HG02642 (cell line): Measurements from ENCODE around the gene NGEF.
A peak's percentile ranks its signal among the peaks of the same experiment; 100 is the strongest.
"Not testable (repeated sequence)": the region's sequence is repeated elsewhere in the genome, so short reads cannot be mapped to it uniquely, and the experiment has no call there.

ENCODE experiments used
- ATAC-seq: cut with Tn5 transposase; IDR thresholded peaks from one replicate; pipeline ENCODE4 v1.9.1; 2021; ENCODE audit warnings: mild to moderate bottlenecking; ENCODE audit not compliant: unreplicated experiment, poor library complexity

Gene NGEF, protein sequence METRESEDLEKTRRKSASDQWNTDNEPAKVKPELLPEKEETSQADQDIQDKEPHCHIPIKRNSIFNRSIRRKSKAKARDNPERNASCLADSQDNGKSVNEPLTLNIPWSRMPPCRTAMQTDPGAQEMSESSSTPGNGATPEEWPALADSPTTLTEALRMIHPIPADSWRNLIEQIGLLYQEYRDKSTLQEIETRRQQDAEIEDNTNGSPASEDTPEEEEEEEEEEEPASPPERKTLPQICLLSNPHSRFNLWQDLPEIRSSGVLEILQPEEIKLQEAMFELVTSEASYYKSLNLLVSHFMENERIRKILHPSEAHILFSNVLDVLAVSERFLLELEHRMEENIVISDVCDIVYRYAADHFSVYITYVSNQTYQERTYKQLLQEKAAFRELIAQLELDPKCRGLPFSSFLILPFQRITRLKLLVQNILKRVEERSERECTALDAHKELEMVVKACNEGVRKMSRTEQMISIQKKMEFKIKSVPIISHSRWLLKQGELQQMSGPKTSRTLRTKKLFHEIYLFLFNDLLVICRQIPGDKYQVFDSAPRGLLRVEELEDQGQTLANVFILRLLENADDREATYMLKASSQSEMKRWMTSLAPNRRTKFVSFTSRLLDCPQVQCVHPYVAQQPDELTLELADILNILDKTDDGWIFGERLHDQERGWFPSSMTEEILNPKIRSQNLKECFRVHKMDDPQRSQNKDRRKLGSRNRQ

DNA sequence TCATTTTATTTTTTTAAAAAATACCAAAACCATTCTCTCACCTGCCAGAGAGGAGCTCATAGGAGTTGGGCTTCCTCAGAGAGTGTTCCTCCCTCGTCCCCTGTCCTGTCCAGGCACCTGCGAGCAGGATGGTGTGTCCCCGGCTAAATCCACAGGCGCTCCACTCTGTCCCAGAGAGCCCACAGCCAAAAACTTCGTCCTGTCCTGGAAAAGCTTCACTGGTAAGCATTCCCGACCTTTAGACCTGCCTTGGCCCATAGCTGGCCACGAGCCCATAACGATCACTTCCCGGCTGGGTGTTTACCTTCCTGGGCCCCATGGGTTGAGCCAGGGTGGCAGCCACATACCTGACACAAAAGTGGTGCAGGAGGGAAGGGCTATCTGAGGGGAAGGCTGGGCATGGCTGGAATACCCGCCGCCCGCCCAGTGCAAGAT is at the start of gene NGEF:
TSS of gene NGEF (minus strand) at position 230 of the 435 bp plus-strand sequence. CDS start 38,366 bp downstream, outside the sequence.
- ATAC-seq = no peak

DNA sequence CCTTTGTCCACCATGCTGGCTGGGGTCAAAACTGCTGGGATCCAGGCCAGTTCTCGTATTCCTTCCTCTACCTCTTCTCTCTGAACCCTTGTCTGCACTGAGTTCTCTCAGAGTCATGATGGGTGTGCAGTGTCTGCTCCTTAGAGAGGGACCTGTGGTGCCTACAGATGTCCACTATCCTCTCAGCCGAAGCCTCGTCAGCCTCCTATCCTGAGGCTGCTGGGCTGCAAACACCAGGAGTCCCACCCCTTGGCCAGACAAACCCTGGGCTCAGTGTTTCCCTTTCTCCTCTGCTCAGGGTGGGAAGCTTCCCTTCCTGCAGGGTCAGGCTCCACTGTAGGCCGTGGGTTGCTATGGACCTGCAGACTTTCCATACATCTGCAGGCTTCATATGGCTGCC is 49.4 kb upstream of the NGEF start:
- ATAC-seq = no peak

DNA sequence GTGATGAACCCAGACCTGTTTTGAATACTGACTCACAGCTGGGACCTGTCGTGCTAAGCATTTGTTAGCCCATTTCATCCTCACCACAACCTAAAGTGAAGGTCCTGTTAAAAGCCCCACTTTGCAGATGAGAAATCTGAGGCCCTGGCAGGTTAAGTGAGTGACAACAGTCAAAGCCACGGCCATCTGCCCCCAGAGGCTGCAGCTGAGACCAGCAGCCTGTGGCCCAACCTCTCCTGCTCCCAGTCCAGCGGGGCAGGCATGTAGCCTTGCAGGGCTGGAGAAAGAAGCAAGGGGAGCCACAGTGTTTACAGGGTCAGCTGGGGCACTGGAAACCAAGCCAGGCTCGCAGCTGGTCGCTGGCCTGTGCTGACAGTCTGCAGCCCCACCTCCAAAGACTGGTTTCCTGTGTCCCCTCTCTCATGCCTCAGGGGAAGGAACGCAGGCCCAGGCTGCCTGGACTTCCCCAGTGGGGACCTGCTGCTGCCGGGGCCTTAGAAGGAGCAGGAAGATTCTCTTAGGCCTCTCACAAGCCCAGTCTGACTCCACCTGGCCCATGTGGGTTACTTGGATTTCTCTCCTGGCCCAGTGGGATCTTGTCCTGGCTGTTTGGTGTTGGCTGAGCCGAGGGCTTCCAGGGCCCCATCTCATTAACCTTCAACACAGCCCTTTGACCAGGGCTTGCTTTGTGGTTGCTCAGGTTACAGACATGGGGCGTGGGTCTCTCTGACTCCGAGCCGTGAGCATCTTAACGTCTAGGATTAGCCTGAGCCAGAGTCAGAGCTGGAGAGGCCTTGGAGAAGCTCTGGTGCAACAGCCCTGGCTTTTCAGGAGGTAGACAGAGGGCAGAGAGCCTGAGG is 48.8 kb upstream of the NGEF start:
- peak; percentile 33 for ATAC-seq

DNA sequence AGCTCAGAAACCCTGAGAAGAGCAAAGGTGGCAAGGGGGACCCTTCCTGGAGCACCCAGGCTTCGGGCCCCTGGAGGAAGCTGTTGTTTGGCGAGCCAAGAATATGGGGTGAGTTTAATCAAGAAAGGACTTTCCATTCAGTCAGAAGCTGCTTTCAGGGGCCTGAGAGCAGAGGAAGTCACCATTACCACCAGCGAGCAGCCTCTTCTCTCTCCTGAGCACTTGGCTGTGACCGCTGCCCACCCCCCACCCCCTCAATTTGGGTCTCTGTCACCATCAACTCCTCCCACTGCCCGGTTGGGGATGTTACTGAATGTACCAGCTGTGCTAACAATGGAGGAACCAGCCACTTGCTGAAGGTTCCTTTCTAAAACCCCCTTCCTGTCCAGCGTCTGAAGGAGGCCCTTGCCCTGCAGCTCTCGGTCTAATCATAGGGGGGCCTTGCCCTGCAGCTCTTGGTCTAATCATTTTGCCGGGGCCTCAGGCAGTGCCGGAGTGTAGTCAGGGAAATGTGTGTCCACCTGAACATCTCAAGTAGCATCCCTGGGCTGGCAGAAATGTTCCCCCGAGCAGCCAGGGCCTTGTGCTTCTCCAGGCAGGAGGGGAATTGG is 48.0 kb upstream of the NGEF start:
- peak; percentile 25 for ATAC-seq

DNA sequence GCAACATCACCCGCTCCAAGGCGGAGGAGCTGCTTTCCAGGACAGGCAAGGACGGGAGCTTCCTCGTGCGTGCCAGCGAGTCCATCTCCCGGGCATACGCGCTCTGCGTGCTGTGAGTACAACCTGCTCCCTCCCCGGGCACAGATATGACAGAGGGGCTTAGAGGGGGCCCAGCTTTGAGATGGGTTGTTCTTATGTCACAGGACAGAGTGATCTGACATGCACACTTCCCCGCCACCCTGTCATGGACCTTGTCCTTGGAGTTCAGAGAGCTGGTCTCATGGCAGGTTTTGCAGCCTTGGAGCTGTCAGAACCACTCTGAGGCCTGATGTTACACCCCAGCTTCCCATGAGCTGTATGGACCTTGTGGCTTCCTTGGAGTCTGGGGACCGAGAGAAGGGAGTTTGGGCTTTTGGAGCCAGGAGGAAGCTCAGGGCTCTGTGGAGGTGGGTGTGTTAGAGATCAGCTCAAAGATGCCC is 47.5 kb upstream of the NGEF start:
- ATAC-seq = peak; percentile 1

DNA sequence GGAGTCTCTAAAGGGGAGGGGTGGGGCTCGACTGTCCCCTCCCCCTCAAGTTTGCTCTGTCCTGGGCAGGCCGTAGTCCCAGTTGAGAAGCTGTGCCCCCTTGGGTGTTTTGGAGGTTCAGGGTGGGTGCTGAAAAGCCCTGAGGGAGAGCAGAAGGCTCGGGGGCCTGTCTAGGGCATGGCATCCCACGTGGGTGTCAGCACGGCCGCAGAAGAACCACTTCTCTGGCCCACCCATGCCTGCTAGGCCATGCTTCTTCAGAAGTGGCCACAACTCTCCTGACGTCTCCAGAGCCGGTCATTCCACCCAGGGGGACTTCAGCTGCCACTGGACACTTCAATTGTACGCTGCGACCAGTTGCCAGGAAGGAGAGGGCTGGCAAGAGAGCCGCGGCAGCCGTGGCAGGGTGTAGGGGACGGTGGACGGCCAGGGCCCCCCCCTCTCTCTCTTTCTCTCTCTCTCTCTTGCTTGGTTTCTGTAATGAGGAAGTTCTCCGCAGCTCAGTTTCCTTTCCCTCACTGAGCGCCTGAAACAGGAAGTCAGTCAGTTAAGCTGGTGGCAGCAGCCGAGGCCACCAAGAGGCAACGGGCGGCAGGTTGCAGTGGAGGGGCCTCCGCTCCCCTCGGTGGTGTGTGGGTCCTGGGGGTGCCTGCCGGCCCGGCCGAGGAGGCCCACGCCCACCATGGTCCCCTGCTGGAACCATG is 46.9 kb upstream of the NGEF start, which contains the start of gene INPP5D:
TSS of gene INPP5D (plus strand) at position 546 of the 704 bp plus-strand sequence. CDS start at position 683, 137 bp downstream.
- peak; percentile 38 for ATAC-seq

DNA sequence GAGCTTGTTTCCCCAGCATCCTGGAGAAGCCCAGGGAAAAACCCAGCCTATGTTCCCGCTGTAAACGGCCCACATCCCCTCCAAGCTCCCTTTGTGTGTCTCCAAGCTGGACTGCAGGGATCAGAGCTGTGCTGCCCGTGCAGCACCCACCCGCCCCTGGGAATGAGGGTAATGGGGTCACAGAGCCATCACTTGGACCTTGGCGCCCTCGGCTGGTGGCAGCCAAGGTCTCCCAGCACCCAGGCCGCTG is 46.4 kb upstream of the NGEF start:
- ATAC-seq = no peak

DNA sequence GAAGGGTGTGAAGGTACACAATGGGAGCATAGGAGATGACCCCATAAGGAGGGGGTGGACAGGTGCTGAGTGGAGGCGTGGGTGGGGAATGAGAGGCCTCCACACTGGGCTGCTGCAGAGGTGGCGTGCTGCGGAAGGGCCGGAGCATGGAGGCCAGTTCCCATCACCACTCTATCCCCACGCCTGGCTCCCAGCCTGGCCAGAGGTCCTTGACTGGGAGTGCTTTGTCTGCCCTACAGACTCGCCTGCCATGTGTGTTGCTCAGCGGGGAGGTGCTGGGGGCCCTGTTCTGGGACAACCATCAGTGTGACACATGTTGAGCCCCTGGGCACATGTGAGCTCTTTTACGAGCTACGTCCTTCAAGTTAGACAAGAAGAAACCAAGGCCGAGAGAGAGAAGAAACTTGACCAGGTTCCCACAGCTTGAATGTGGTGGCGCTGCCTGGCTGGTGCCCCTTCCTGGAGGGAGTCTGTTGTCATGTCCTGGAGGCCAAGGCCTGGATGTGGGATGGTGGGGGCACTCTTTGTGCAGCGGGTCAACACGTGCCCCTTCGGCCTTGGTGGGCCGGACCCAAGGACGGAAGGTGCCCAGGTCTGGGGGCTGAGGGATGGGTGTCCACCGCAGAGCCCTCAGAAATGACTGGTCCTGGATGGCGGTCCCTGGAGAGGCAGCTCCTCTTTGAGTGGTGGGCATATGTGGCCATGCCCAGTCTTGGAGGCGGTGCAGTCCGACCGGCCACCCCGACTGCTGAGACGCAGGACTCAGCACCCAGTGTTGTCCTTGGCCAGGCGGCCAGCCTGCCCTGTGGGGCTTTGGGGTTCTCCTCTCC is 45.9 kb upstream of the NGEF start:
- no peak for ATAC-seq

DNA sequence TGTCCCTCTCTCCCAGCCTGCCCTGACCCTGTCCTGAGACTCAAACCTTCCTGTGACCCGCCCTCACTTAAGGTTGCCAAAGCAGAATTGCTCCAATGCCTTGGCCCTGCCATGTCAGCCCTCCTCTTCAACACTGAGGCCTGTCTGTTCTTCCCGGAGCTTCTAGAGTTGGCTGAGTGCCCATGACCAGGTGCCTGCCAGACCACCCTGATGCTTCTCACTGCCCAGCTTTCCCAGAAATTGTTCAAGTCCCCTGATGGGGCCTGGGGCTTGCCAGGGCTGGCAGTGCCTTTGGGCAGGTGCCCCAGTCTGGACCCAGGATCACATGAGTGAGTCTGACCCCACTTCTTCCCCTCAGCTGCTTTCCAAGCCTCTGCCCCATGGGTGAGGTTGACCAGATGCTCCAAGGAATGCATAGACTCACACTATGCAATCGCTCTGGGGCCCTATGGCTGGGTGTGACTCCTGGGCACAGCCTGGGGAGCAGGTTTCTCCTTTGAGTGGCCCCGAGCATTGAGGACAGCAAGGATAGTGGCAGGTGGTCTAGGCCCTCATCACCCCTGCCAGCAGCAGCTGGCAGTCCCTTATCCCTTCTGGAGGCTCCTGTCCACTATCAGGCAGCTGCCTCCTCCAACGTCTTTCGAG is 44.0 kb upstream of the NGEF start:
- no peak for ATAC-seq

DNA sequence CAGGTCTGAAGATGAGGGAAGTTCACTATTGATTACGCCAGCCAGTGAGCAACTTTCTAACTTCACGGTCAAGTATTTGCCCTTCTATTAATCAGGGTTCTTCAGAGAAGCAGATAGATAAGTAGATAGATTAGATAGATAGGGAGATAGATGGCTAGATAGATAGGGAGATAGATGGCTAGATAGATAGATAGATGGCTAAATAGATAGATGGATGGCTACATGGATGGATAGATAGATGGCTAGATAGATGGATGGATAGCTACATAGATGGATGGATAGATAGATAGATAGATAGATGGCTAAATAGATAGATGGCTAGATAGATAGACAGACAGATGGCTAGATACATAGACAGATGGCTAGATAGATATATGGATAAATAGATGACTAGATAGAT is 42.3 kb upstream of the NGEF start:
- no peak for ATAC-seq

DNA sequence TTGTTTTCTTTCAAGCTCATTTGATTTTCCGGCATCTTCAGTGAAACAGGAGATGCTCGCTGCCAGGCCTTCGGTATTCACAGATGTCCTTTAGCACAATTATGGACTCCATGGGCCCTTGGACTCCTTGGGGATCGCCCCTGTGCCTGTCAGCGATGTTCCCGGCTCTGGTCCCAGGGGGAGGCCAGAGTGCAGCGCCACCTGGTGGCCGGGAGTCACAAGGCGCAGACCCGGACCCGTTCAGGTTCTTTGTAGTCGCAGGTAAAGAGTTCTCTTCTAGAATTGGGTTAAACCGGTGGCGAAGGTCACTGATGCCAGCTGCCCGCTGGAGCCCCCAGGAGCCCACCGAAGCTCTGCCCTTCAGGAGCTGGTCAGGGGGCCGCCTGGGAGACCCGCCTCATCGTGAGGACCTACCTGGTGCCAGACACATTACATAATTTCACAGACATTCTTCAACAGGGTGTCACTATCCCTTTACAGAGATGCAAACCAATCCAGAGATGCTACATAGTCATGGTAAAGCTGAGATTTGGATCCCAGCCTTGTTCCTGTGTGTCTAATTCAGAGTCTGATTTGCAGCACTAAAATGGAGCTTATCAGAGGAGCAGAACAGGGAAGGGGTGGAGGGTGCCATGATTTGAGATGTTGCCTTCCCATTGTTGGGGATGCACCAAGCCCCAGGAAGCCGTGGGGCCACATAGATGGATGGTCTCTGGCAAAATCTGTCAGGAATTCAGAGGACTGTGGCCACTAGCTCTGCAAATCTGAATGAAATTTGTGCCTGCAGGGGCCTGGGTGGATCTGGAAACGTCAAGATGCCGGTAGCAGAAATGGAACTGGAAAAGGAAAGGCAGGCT is 41.1 kb upstream of the NGEF start:
- ATAC-seq = no peak

DNA sequence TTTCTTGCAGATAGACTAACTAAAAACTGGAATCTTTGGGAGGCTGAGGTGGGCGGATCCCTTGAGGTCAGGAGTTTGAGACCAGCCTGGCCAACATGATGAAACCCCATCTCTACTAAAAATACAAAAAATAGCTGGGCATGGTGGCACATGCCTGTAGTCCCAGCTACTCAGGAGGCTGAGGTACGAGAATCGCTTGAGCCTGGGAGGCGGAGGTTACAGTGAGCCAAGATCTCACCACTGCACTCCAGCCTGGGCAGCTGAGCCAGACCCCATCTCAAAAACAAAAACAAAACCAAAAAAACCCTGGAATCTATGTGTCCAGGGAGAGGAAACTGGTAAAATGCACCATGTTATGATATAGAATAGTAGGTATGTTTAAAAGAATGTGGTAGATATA is 39.5 kb upstream of the NGEF start:
- ATAC-seq = not testable (repeated sequence)

DNA sequence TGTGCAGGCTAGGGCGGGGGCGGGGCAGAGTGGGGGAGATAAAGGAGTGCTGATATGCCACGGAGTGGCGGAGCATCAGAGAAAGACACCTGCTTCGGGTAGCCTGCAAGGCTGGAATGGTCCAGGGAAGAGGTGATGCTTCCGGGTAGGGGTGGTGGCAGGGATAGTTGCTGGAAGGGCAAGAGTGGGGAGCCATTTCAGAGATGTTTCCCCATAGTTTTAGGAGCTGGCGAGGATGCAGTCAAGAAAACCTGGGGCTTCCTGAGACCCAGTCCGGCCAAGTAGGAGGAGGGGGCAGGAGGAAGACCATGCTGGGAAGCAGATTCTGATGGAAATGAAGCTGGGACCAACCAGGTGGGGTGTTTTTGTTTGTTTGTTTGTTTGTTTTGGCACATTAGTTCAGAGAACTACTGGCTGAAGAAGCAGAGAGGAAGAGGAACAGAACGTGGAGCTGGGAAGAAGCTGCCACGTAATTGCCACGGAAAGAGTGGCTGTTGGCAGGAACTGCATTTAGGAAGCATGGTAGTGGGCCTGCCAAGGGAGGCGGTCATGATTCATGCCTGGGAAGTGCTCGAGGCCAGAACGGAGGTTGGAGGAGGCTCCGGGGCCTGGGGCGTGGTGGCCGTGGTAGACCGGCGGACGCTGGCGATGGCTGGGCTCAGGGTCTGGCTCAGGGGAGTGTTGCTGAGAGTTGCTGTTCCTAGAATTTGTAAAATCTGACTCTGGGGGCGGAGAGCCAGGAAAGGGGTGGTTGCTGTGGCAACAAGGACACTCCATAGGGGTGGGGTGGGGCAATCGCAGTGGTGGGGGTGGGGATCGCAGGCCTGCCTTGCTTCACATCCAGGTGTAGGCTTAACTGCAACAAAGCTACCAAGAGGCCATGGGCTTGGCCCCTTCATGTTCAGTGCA is 38.4 kb upstream of the NGEF start:
- ATAC-seq = no peak

DNA sequence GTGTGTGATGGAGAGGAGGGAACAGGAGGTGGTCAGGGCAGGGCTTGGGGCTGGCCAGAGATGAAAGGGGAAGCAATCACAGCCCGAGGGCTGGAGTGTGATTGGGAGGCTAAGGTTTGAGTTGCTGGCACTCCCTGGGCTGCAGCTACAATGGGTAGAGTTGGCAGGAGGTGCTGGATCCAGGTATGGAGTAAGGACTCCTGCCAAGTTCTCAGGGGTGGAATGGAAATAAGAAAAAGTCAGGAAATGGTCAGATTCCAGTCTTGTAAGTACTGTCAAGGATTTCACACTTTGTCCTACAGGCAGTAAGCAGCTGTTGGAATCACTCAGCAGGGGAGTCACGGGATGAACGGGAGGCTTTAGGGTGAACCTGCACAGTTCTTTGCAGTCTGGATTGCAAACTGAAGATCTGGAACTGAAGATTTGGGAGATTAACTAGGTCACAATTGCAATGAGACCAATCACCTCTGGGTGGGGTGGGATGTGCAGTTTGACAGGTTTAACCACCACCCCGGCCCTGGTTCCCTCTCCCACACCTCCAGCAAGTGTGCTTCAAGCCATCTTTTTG is 36.2 kb upstream of the NGEF start:
- ATAC-seq = no peak

DNA sequence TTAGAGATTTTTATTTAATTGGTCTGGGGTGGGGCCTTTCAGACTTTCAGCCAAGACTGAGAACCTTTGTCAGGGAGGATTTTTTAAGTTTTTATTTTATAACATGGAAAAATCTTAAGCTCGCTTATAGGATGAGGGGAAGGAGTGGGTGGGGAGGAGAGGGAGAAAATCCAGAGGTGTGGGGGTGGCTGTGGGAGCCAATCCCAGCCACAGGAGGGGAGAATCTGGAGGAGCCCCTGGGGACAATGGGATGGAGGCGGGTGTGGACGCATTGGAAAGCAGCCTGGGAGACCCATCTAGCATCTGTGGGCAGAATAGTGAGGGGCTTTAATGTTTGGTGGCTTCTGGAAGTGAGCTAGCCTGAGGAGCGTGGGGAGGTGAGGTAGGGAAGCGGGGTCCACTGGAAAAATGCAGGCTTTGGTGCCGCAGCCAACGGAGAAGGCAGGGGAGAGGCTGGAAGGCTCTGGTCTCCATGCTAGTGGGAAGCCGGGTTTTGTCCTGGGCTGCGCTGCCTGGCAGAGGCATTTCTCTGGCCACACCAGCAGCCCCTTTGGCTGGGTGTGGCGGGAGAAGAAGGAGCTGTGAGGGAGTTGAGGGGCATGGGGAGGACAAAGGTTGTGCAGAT is 35.6 kb upstream of the NGEF start:
- ATAC-seq = no peak

DNA sequence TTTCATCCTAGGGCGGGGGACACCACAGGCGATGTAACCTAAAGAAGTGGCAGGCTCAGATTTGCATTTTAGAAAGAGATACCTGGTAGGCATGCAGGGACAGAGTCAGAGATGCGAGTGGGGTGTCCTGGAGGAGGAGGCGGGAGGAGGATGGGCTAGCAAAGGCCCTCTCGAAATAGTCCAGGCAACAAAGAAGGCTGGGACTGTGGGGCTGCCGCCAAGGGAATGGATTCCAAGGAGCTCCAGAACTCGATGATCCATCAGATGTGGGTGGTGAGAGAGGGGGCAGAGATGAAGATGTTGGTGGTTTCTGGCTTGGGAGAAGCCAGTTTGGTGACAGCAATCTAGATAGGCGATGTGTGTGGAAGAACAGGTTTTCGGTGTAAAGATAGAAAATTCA is 34.6 kb upstream of the NGEF start:
- ATAC-seq = no peak
